Endodermal cell (in vitro differentiated cells): Measurements from ENCODE around the gene BZW2. TPM values are rescaled to one million over a fixed set of nuclear protein-coding genes. Genes with fewer than 3 reads are reported as not detected.

ENCODE experiments used
- DNase-seq: peaks from one replicate; pipeline ENCODE4 v3.0.0-alpha.2; 2017
- H3K27ac ChIP-seq: 2 replicates; pipeline ENCODE4 v1.5.1; 2013; ENCODE audit warnings: mild to moderate bottlenecking, low read depth, low read length, moderate library complexity
- H3K27me3 ChIP-seq: 2 replicates; pipeline ENCODE4 v1.6.1; 2013; ENCODE audit warnings: mild to moderate bottlenecking, low read length, moderate library complexity; ENCODE audit not compliant: insufficient read depth, control insufficient read depth, poor library complexity, severe bottlenecking
- H3K36me3 ChIP-seq: 2 replicates; pipeline ENCODE4 v1.7.0; 2013; ENCODE audit warnings: mild to moderate bottlenecking, low read length, moderate library complexity; ENCODE audit not compliant: control insufficient read depth, insufficient read depth
- H3K4me1 ChIP-seq: one replicate; pipeline ENCODE4 v1.7.0; 2013; ENCODE audit warnings: low read length; ENCODE audit not compliant: control insufficient read depth, insufficient read depth
- H3K4me3 ChIP-seq: 2 replicates; pipeline ENCODE4 v1.5.1; 2013; ENCODE audit warnings: mild to moderate bottlenecking, low read length, moderate library complexity
- H3K9ac ChIP-seq: 2 replicates; pipeline ENCODE4 v1.6.1; 2013; ENCODE audit warnings: mild to moderate bottlenecking, low read length, moderate library complexity; ENCODE audit not compliant: poor library complexity, severe bottlenecking; ENCODE audit errors: extremely low read depth
- H3K9me3 ChIP-seq: 2 replicates; pipeline ENCODE4 v1.6.1; 2013; ENCODE audit warnings: mild to moderate bottlenecking, low read length, moderate library complexity; ENCODE audit not compliant: control insufficient read depth
- H3K27ac Mint-ChIP-seq: 2 replicates; pipeline ENCODE4 v1.8.0; 2020; ENCODE audit warnings: mixed read lengths
- H3K27me3 Mint-ChIP-seq: 2 replicates; pipeline ENCODE4 v1.8.0; 2021; ENCODE audit warnings: mild to moderate bottlenecking, mixed read lengths; ENCODE audit not compliant: insufficient read depth
- H3K36me3 Mint-ChIP-seq: 2 replicates; pipeline ENCODE4 v1.8.0; 2020; ENCODE audit warnings: low read depth, mixed read lengths
- H3K4me1 Mint-ChIP-seq: 2 replicates; pipeline ENCODE4 v1.8.0; 2020; ENCODE audit warnings: mixed read lengths
- H3K4me3 Mint-ChIP-seq: 2 replicates; pipeline ENCODE4 v1.8.0; 2020; ENCODE audit warnings: mild to moderate bottlenecking, moderate library complexity, mixed read lengths
- H3K9me3 Mint-ChIP-seq: 2 replicates; pipeline ENCODE4 v1.8.0; 2020; ENCODE audit warnings: mild to moderate bottlenecking, mixed read lengths
- CTCF ChIP-seq: fragments of 200-600 bp; sonication (generic); conservative IDR thresholded peaks from 2 replicates; pipeline ENCODE4 v1.5.0; 2021; ENCODE audit warnings: antibody characterized with exemption, mild to moderate bottlenecking
- WGBS, 2 experiments: methylation state at CpG; one replicate each; pipeline versions ENCODE4 v1.1.5 to v1.1.7; 2013; ENCODE audit warnings: missing lambda C conversion rate in 2 of 2, mixed read lengths in 1 of 2; ENCODE audit not compliant: insufficient coverage in 1 of 2, insufficient read length in 1 of 2; 5-methylcytosine and 5-hydroxymethylcytosine counted together
- total RNA-seq, 2 donors: library from RNA; stranded (reverse); fragmentation: NEBNext Ultra II Directional in 1 of 2; extraction: Animal tissue kit (Norgen Biotek cat#: 25700) in 1 of 2; gene quantifications; 2 replicates in 1 of 2; 3 replicates in 1 of 2; pipeline ENCODE4 v1.2.1, GENCODE V29; 2021

The BZW2 gene
- total RNA-seq, 2 donors from 2014 or later = 75.1 to 87.7 TPM

DNA sequence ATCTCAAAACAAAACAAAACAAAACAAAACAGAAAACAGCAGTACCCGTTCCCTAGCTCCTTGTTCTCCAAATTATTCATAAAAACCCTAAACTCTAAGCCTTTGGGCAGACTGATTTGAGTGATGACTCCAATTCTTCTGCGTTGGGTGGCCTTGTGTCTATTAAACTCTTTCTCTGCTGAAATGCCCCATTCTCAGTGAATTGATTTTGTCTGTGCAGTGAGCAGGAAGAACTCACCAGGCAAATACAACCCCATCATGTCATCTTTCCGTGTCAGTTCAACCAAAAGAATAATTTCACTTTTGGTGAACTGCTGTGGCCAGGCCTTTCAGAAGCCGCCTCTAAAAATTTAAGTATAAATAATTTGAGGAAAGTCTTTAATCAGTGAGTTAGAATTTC is 89.0 kb downstream of the BZW2 start:
- no peak overlapping the region for H3K4me3 ChIP-seq
- H3K27ac ChIP-seq = no peak overlapping the region
- DNase-seq = no peak
- Mint-ChIP-seq H3K27me3 (no peaks in the 10 kb centered on the region), H3K4me3 (no peak overlapping the region), H3K4me1 (peaks cover 39% of the 10 kb centered on the region), H3K27ac (no peak overlapping the region), H3K9me3 (no peaks in the 10 kb centered on the region), H3K36me3 (no peaks in the 10 kb centered on the region)
- no peaks in the 10 kb centered on the region for H3K9me3 ChIP-seq
- 80% methylated on average over 4 of the region's 4 CpGs; no CpG with 5 or more reads in 1 of the 2 experiments for WGBS, 2 experiments
- no peaks in the 10 kb centered on the region for H3K27me3 ChIP-seq
- no peak for TF ChIP-seq CTCF
- no peaks in the 10 kb centered on the region for H3K36me3 ChIP-seq
- H3K4me1 ChIP-seq = peaks cover 3% of the 10 kb centered on the region
- no peak overlapping the region for H3K9ac ChIP-seq

DNA sequence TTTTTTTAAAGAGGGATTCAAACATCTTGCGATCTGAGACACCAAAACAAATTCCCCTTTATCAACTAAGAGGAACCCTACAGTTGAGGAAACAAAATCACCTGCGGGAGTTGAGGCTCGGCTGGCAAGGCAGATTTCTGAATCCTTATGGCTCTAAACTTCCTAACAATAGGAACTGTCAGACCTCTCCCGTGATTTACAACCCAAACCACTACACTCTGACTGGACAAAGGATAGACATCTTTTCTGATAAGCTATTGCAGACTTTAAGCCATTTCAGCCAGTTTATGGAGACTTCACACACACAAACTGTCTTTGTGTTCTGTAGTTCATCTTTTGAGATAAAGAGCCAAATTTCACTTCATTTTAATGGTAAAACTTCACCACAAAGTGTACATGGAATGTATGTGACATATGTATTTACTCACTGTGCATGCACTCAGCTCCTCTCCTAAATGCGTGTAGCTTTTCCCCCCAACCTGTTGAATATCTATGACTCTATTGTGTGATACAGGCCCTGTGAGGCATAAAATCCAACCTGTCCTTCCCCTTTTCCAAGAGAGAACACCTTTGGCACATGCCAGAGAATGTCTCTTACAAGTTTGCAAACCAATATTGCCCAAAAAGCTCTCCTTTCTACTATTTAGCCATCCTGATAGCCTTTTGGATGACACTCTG is 92.2 kb downstream of the BZW2 start:
- Mint-ChIP-seq H3K4me3 (no peak overlapping the region), H3K4me1 (peaks cover 45% of the 10 kb centered on the region), H3K27ac (peak overlapping the region; percentile 61), H3K36me3 (no peaks in the 10 kb centered on the region), H3K9me3 (no peaks in the 10 kb centered on the region), H3K27me3 (no peaks in the 10 kb centered on the region)
- H3K4me1 ChIP-seq = peaks cover 15% of the 10 kb centered on the region
- H3K27me3 ChIP-seq = no peaks in the 10 kb centered on the region
- no peak overlapping the region for H3K27ac ChIP-seq
- DNase-seq = no peak
- no peak for TF ChIP-seq CTCF
- 62 to 79% methylated on average over 2 to 5 of the region's 5 CpGs for WGBS, 2 experiments
- no peaks in the 10 kb centered on the region for H3K9me3 ChIP-seq
- H3K36me3 ChIP-seq = no peaks in the 10 kb centered on the region
- H3K4me3 ChIP-seq = no peak overlapping the region
- H3K9ac ChIP-seq = no peak overlapping the region

DNA sequence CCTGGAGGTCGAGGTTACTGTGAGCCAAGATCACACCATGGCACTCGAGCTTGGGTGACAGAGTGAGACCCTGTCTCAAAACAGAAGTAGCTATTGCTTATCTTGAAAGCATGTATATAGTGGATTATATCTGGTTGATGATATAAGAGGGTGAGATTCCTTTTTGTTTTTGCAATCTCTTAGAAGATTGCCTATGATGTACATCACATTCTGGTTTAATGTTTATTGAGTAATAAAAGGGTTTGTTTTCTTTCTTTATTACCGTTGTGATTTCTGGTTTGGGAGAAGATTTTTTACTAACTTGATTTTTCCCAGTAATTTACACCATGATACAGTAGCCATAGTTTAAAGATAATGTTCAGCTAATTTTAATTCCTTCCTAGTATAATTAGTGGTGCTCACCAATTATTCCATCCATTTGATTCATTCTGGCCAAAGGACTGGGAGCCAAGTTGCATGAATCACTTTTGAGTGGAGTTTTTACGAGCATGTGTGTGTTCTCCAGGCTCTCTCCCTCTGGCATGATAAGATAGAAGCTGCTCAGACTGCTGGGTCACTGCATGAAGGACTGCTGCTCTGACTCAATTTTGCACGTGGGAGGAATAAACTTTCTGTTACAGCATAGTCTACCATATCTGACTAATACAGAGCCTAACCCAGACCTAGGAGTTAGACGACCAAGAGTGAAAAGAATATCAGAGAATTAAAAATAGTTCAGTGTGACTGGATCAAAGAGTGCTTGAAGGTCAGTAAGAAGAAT is 94.1 kb downstream of the BZW2 start:
- no peak overlapping the region for H3K27ac ChIP-seq
- H3K27me3 ChIP-seq = no peaks in the 10 kb centered on the region
- no peaks in the 10 kb centered on the region for H3K9me3 Mint-ChIP-seq
- TF ChIP-seq CTCF = no peak
- 80 to 85% methylated on average over 3 to 6 of the region's 6 CpGs for WGBS, 2 experiments
- no peak overlapping the region for H3K27ac Mint-ChIP-seq
- no peaks in the 10 kb centered on the region for H3K9me3 ChIP-seq
- H3K4me1 Mint-ChIP-seq = peaks cover 46% of the 10 kb centered on the region
- H3K4me3 ChIP-seq = no peak overlapping the region
- no peak for DNase-seq
- H3K36me3 ChIP-seq = no peaks in the 10 kb centered on the region
- H3K9ac ChIP-seq = no peak overlapping the region
- H3K36me3 Mint-ChIP-seq = no peaks in the 10 kb centered on the region
- no peak overlapping the region for H3K4me3 Mint-ChIP-seq
- H3K27me3 Mint-ChIP-seq = no peaks in the 10 kb centered on the region
- H3K4me1 ChIP-seq = peaks cover 23% of the 10 kb centered on the region
